ENCODE measurements around the gene CCDC59. TPM values are rescaled to one million over a fixed set of nuclear protein-coding genes. Genes with fewer than 3 reads are reported as not detected.

Gene CCDC59
- total RNA-seq, 1 donor from 2014 or later = 27.9 TPM

- H3K9me3 ChIP-seq (replicated peaks) = no peaks in the 10 kb centered on the region
- intact Hi-C loops (cut with micrococcal nuclease) = no loop called here
- no peak overlapping the region for H3K4me3 ChIP-seq
- H3K27ac ChIP-seq (replicated peaks) = no peak overlapping the region
- H3K4me1 ChIP-seq = peaks cover 17% of the 10 kb centered on the region
- H3K27me3 ChIP-seq (ENCODE audit: low read depth) = no peaks in the 10 kb centered on the region
- H3K36me3 ChIP-seq = peaks cover 58% of the 10 kb centered on the region
- no peak for TF ChIP-seq CTCF (IDR thresholded peaks at IDR 0.05; ENCODE audit: borderline replicate concordance)
- DNase-seq = no peak
Observed at GRCh38 chr12:82350161-82350560, 8.0 kb downstream of the CCDC59 start.

GRCh38 chr12:82329508-82329907 is 28.7 kb downstream of the CCDC59 start:
- Histone ChIP-seq H3K9me3 (replicated peaks) (no peaks in the 10 kb centered on the region), H3K36me3 (no peaks in the 10 kb centered on the region), H3K4me1 (no peaks in the 10 kb centered on the region), H3K27ac (replicated peaks) (no peak overlapping the region), H3K27me3 (ENCODE audit: low read depth) (no peaks in the 10 kb centered on the region), H3K4me3 (no peak overlapping the region)
- no peak for TF ChIP-seq CTCF (IDR thresholded peaks at IDR 0.05; ENCODE audit: borderline replicate concordance)
- no peak for DNase-seq
- intact Hi-C loops (cut with micrococcal nuclease) = loop anchor here (10.0 kb wide), 1 partner anchor 685 kb away; no protein-coding TSS in a partner anchor

- no peak for DNase-seq
- H3K27ac ChIP-seq (replicated peaks) = no peak overlapping the region
- TF ChIP-seq CTCF (IDR thresholded peaks at IDR 0.05; ENCODE audit: borderline replicate concordance) = no peak
- H3K4me1 ChIP-seq = no peaks in the 10 kb centered on the region
- no peak overlapping the region for H3K4me3 ChIP-seq
- no peaks in the 10 kb centered on the region for H3K9me3 ChIP-seq (replicated peaks)
- H3K27me3 ChIP-seq (ENCODE audit: low read depth) = no peaks in the 10 kb centered on the region
- intact Hi-C loops (cut with micrococcal nuclease) = loop anchor here (10.0 kb wide), 1 partner anchor 683 kb away; no protein-coding TSS in a partner anchor
- no peaks in the 10 kb centered on the region for H3K36me3 ChIP-seq
Observed at GRCh38 chr12:82327861-82328260, 30.3 kb downstream of the CCDC59 start.

- no peaks in the 10 kb centered on the region for H3K36me3 ChIP-seq
- peak; percentile 60 for TF ChIP-seq CTCF (IDR thresholded peaks at IDR 0.05; ENCODE audit: borderline replicate concordance)
- no peak for DNase-seq
- no peak overlapping the region for H3K4me3 ChIP-seq
- no peak overlapping the region for H3K27ac ChIP-seq (replicated peaks)
- intact Hi-C loops (cut with micrococcal nuclease) = loop anchor here (10.0 kb wide), 1 partner anchor 682 kb away; no protein-coding TSS in a partner anchor
- H3K27me3 ChIP-seq (ENCODE audit: low read depth) = no peaks in the 10 kb centered on the region
- no peaks in the 10 kb centered on the region for H3K4me1 ChIP-seq
- no peaks in the 10 kb centered on the region for H3K9me3 ChIP-seq (replicated peaks)
Observed at GRCh38 chr12:82326905-82327503, 31.2 kb downstream of the CCDC59 start.

- H3K27ac ChIP-seq (replicated peaks) = no peak overlapping the region
- H3K9me3 ChIP-seq (replicated peaks) = no peaks in the 10 kb centered on the region
- no peak overlapping the region for H3K4me3 ChIP-seq
- no peaks in the 10 kb centered on the region for H3K36me3 ChIP-seq
- intact Hi-C loops (cut with micrococcal nuclease) = loop anchor here (10.0 kb wide), 1 partner anchor 681 kb away; no protein-coding TSS in a partner anchor
- no peaks in the 10 kb centered on the region for H3K4me1 ChIP-seq
- no peak for DNase-seq
- no peak for TF ChIP-seq CTCF (IDR thresholded peaks at IDR 0.05; ENCODE audit: borderline replicate concordance)
- no peaks in the 10 kb centered on the region for H3K27me3 ChIP-seq (ENCODE audit: low read depth)
Observed at GRCh38 chr12:82325540-82326336, 32.4 kb downstream of the CCDC59 start.

Measured in left ventricle myocardium inferior (tissue), 1 donor.